Liver (tissue), 9 donors: ENCODE results near the gene ZC3H12D. TPM values are rescaled to one million over a fixed set of nuclear protein-coding genes. Genes with fewer than 3 reads are reported as not detected.

Source experiments
- DNase-seq: peaks from one replicate; pipeline ENCODE4 v3.0.0-alpha.2; 2017; ENCODE audit warnings: low spot score
- H3K27ac ChIP-seq, 2 donors: one replicate each; pipeline ENCODE4 v1.7.0; 2013; ENCODE audit warnings: inconsistent platforms in 2 of 2, low read length in 2 of 2, control low read depth in 1 of 2, low read depth in 1 of 2, mild to moderate bottlenecking in 1 of 2
- H3K27me3 ChIP-seq, 4 donors: one replicate each; pipeline versions ENCODE4 v1.6.1 to v1.7.0; 2013; ENCODE audit warnings: low read length in 3 of 4, inconsistent platforms in 1 of 4, mild to moderate bottlenecking in 1 of 4, moderate library complexity in 1 of 4; ENCODE audit not compliant: control insufficient read depth in 4 of 4, insufficient read depth in 4 of 4
- H3K36me3 ChIP-seq, 4 donors: one replicate each; pipeline versions ENCODE4 v1.6.1 to v1.7.0; 2013; ENCODE audit warnings: low read length in 3 of 4, mild to moderate bottlenecking in 3 of 4, low read depth in 1 of 4, moderate library complexity in 1 of 4; ENCODE audit not compliant: control insufficient read depth in 4 of 4, insufficient read depth in 3 of 4
- H3K4me1 ChIP-seq, 4 donors: one replicate each; pipeline versions ENCODE4 v1.6.1 to v1.7.0; 2013; ENCODE audit warnings: low read length in 3 of 4, mild to moderate bottlenecking in 3 of 4, moderate library complexity in 1 of 4; ENCODE audit not compliant: control insufficient read depth in 4 of 4, insufficient read depth in 4 of 4
- H3K4me3 ChIP-seq, 3 donors: one replicate each; pipeline versions ENCODE4 v1.6.1 to v1.7.0; 2013; ENCODE audit warnings: low read length in 3 of 3, control low read depth in 1 of 3, low read depth in 1 of 3, mild to moderate bottlenecking in 1 of 3
- H3K9ac ChIP-seq, 2 donors: one replicate each; pipeline ENCODE4 v1.7.0; 2013; ENCODE audit warnings: low read length in 2 of 2, mild to moderate bottlenecking in 2 of 2, moderate library complexity in 2 of 2, control low read depth in 1 of 2, low read depth in 1 of 2
- H3K9me3 ChIP-seq, 4 donors: one replicate each; pipeline versions ENCODE4 v1.6.1 to v1.7.0; 2013; ENCODE audit warnings: low read length in 3 of 4; ENCODE audit not compliant: control insufficient read depth in 4 of 4
- EGR1 ChIP-seq, 2 donors: IDR thresholded peaks; 2 replicates each; pipeline ENCODE4 v1.6.1; 2016 to 2018; ENCODE audit warnings: antibody characterized with exemption in 2 of 2, low read depth in 2 of 2
- FOXA1 ChIP-seq: IDR thresholded peaks from 2 replicates; pipeline ENCODE4 v1.6.1; 2016; ENCODE audit warnings: antibody characterized with exemption
- GABPA ChIP-seq, 2 donors: IDR thresholded peaks in 1 of 2; conservative IDR thresholded peaks in 1 of 2; 2 replicates each; pipeline ENCODE4 v1.6.1; 2016; ENCODE audit warnings: antibody characterized with exemption in 2 of 2, mild to moderate bottlenecking in 1 of 2, moderate library complexity in 1 of 2
- HNF4A ChIP-seq, 2 donors: conservative IDR thresholded peaks; 2 replicates each; pipeline ENCODE4 v1.6.1; 2016; ENCODE audit warnings: antibody characterized with exemption in 2 of 2, mild to moderate bottlenecking in 2 of 2
- HNF4G ChIP-seq: IDR thresholded peaks from 2 replicates; pipeline ENCODE4 v1.6.1; 2016; ENCODE audit warnings: antibody characterized with exemption
- JUND ChIP-seq, 2 donors: IDR thresholded peaks; 2 replicates each; pipeline ENCODE4 v1.6.1; 2016; ENCODE audit warnings: antibody characterized with exemption in 2 of 2
- NR2F2 ChIP-seq: IDR thresholded peaks from 2 replicates; pipeline ENCODE4 v1.6.1; 2016; ENCODE audit warnings: antibody characterized with exemption
- RAD21 ChIP-seq, 2 donors: IDR thresholded peaks; 2 replicates each; pipeline ENCODE4 v1.6.1; 2016; ENCODE audit warnings: antibody characterized with exemption in 2 of 2, mild to moderate bottlenecking in 2 of 2
- REST ChIP-seq: IDR thresholded peaks from 2 replicates; pipeline ENCODE4 v1.6.1; 2016; ENCODE audit warnings: antibody characterized with exemption, mild to moderate bottlenecking
- RXRA ChIP-seq, 2 donors: IDR thresholded peaks; 2 replicates each; pipeline ENCODE4 v1.6.1; 2017 to 2018; ENCODE audit warnings: antibody characterized with exemption in 2 of 2, mild to moderate bottlenecking in 1 of 2
- TAF1 ChIP-seq: conservative IDR thresholded peaks from 2 replicates; pipeline ENCODE4 v1.6.1; 2016; ENCODE audit warnings: antibody characterized with exemption, mild to moderate bottlenecking
- WGBS: extraction: QIAGEN DNeasy Blood & Tissue Kit; methylation state at CpG from one replicate; pipeline ENCODE4 v1.1.7; 2013; 5-methylcytosine and 5-hydroxymethylcytosine counted together
- polyA plus RNA-seq, 2 donors: library from polyadenylated mRNA; stranded (reverse) in 1 of 2; unstranded in 1 of 2; fragments of 200-250 nt in 1 of 2; fragments of >200 nt in 1 of 2; fragmentation: Nextera tagmentation in 1 of 2; extraction: Ambion mirVana in 1 of 2; gene quantifications; one replicate each; pipeline versions ENCODE4 v1.2.1 to v1.2.3, GENCODE V29; 2013 to 2015
- total RNA-seq, 2 donors: library from RNA; depleted of rRNA; stranded (reverse); fragments of >200 nt; gene quantifications; one replicate each; pipeline ENCODE4 v1.2.3, GENCODE V29; 2014
- TF ChIP-seq, protein P1 (sequence below): IDR thresholded peaks from 2 replicates; pipeline ENCODE4 v1.6.1; 2016; ENCODE audit warnings: antibody characterized with exemption
- donor health status: healthy.
- donor health status: healthy.
- donor health status: healthy.
- donor health status: healthy.
- donor health status: healthy.

Gene ZC3H12D
- total and polyA plus RNA-seq, 4 donors, result 0.07 to 1.4 (median 0.84) TPM

GRCh38 chr6:149515494-149515893, 30.7 kb upstream of the ZC3H12D start:
- peaks cover 9 to 36% (median 20%) of the 10 kb centered on the region in 4 donors for H3K36me3 ChIP-seq
- 96% methylated on average over 1 of the region's 1 CpG for WGBS
- DNase-seq, result no peak
- H3K9me3 ChIP-seq, result no peaks in the 10 kb centered on the region
- TF ChIP-seq REST (no peak), HNF4A (conservative IDR thresholded peaks at IDR 0.05) (no peak), FOXA1 (no peak), HNF4G (no peak), TAF1 (no peak), JUND (IDR thresholded peaks at IDR 0.05) (no peak), GABPA (IDR thresholded peaks at IDR 0.05 in 1 of 2, conservative IDR thresholded peaks at IDR 0.05 in 1 of 2) (no peak), EGR1 (IDR thresholded peaks at IDR 0.05; ENCODE audit: low read depth in 2 of 2) (no peak), RAD21 (IDR thresholded peaks at IDR 0.05) (no peak), RXRA (IDR thresholded peaks at IDR 0.05) (no peak)
- TF ChIP-seq, protein P1, sequence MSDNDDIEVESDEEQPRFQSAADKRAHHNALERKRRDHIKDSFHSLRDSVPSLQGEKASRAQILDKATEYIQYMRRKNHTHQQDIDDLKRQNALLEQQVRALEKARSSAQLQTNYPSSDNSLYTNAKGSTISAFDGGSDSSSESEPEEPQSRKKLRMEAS, result no peak
- no peak overlapping the region for H3K4me3 ChIP-seq
- H3K27ac ChIP-seq, result no peak overlapping the region
- H3K27me3 ChIP-seq, result no peaks in the 10 kb centered on the region
- H3K9ac ChIP-seq, result no peak overlapping the region
- no peaks in the 10 kb centered on the region for H3K4me1 ChIP-seq

- Histone ChIP-seq H3K9ac (no peak overlapping the region), H3K27me3 (no peaks in the 10 kb centered on the region), H3K4me1 (no peaks in the 10 kb centered on the region), H3K36me3 (peaks cover 9 to 25% (median 15%) of the 10 kb centered on the region in 4 donors), H3K9me3 (no peaks in the 10 kb centered on the region), H3K27ac (no peak overlapping the region), H3K4me3 (no peak overlapping the region)
- no peak for DNase-seq
- 87% methylated on average over 5 of the region's 5 CpGs for WGBS
- TF ChIP-seq NR2F2 (no peak), JUND (IDR thresholded peaks at IDR 0.05) (no peak), REST (no peak), GABPA (IDR thresholded peaks at IDR 0.05 in 1 of 2, conservative IDR thresholded peaks at IDR 0.05 in 1 of 2) (no peak)
These were observed 29.1 kb upstream of the ZC3H12D start for GRCh38 chr6:149513915-149514314.
